Sciatic nerve (tissue), 2 donors: Measurements from ENCODE around the gene AANAT. TPM values are rescaled to one million over a fixed set of nuclear protein-coding genes. Genes with fewer than 3 reads are reported as not detected.

ENCODE experiments used
- ATAC-seq: fragments of 200-7000 bp; cut with Tn5 transposase; one replicate; pipeline ENCODE4 v1.9.1; 2020; ENCODE audit warnings: mild to moderate bottlenecking, moderate library complexity
- DNase-seq: peaks from one replicate; pipeline ENCODE4 v3.0.0-alpha.2; 2020; ENCODE audit warnings: low spot score
- intact Hi-C: fragments of 100-400 bp; cut with DNase I; formaldehyde crosslinking; loops from one replicate; pipeline ENCODE4 v1.14.2; 2022
- total RNA-seq: library from RNA; stranded (reverse); fragmentation: NEBNext Ultra II Directional; extraction: Animal tissue kit (Norgen Biotek cat#: 25700); gene quantifications from one replicate; pipeline ENCODE4 v1.2.1, GENCODE V29; 2021
- donor health status: DM: no; HTN: no; CAD: no.
- donor health status: DM: no; HTN: no; CAD: no.

AANAT gene
- total RNA-seq, 1 donor from 2014 or later, result not detected

DNA sequence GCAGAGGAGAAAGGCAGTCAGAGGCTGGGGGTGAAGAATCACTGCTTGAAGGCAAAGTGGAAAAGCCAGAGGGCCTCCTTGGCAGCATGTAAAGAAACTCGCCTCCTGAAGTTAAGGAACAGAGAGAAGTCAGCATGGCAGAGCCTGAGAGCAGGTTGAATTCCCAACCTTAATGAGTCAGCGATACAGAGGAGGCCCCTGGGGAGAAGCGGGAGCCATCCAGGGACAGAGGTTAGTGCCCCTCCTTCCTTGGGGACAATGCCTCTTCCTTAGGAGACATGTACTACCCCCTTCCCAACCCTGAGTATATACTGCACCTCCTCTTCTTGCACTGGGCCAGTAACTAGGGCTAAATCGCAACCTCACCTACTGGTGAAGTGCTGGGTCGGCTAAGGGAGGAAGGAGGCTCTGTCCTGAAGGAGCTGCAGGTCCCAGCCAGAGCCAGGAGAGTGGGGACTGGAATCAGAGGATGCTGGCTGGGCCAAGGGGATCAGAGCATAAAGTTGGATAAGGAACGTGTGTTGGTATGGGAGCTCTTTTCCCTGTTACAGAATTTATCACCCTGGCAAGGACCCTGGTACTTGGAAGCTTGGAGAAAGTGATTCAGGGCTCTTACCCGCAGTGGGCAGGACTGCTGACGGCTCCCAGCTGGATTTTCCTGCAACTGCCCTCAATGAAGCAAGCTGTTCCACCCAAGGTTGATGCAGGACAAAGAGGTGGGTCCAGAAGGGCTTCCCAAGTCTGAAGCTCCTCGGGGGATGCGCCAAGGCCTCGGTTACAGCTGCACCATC lies 5.4 kb upstream of the AANAT start:
- ATAC-seq (no peak), DNase-seq (no peak)
- intact Hi-C loops, result no loop called here

DNA sequence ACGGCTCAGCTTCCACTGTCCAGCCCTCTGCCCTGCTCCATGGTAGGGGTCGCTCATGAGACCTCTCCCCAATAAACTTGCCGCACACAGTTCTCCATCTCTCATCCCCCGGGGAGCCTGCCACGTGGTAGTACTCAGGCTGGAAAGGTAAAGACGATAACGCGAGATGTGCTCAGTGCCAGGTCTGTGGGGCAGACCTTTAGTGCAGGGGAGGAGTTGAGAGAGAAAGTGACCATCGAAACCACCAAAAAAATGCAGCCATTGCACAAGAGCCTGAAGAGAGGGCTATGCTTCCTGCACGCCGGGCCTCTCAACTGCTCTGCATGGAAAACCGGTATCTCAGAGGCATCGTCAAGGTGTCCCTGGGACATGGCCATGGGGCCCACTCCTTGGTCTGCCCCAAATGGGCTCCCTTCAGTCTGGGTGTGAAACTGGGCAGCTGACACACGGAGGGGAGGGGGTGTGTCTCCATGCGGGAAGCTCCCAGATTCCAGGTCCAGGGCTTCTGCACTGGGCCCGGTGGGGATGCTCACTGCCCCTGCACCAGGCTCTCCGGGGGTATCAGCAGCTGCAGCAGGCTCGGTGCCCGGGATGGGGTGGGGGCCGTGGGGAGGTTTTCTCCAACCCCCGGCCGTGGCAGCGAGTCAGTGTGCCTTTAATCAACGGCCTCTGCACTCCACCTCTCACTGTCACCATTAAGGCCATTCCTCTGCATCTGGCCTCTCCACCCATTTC lies 4.7 kb upstream of the AANAT start:
- intact Hi-C loops, result no loop called here
- ATAC-seq (no peak), DNase-seq (no peak)

DNA sequence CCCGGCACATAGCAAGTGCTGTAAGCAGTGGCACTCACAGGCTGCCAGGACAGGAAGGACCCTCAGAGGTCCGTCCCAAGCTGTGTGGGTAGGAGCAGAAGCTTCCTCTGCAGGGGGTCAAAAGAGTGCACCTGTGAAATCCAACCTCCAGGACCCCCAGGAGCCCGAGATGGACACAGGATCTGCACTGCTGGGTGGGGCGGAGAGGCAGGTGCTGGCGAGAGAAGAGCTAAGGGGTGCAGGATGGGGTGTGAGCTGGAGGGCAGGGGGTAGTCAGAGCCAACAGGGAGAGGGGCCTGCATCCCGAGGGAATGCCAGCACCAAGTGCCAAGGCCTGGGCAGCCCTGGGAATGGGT lies 650 bp upstream of the AANAT start:
- no peak for ATAC-seq
- no peak for DNase-seq
- intact Hi-C loops, result loop anchor here (5.0 kb wide), 1 partner anchor 41 kb away; no protein-coding TSS in a partner anchor

DNA sequence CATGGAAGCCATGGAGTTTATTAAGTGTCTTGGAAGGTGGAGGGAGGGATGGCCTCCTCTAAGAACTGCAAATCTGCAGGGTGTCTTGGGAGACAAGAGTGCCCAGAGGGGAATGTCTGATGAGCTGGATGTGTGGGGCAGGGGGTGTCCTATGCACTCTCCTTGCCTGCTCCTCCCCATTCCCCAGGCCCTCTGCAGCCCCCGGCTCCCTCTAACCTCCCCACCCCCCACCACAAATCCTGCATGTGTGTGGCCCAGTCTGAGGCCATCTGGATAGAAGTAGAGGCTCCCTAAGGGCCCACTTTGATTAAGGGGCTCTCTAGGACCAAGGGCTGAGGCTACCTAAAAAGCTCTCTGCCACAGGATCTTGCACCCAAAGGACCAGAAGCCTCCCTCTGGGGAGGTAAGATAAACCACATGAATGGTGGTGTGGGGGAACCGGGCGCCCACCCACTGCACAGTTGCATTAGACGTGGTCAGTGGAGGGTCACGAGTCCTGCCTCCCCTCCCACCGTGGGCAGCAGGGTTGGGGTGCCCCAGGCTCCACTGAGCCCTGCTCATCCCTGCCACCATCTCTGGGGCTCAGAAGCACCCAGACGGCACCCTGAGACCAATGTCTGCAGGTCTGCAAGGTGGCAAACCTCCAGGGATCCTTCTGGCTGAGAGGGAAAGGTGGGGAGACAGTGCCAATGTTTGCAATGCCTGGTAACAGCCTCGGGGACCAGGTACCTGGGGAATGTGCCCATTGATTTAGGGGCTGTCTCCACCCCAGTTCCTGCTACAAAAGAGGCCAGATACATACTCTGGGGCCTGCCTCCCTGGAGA lies 618 bp downstream of the AANAT start:
- ATAC-seq, result no peak
- DNase-seq, result no peak
- intact Hi-C loops, result loop anchor here (5.0 kb wide), 1 partner anchor 39 kb away; no protein-coding TSS in a partner anchor

DNA sequence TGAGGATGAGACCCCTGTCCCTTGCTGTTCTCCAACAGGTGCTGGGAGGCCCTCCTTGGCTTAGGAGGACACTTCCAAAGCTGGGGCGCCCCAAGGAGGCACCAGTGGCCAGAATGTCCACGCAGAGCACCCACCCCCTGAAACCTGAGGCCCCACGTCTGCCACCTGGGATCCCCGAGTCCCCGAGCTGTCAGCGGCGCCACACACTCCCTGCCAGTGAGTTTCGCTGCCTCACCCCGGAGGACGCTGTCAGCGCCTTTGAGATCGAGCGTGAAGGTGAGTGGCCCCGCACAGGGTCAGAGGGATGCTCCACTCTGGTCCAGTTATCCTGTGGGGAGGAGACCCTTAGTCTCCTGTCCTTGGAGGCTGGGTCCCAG lies 1.2 kb downstream of the AANAT start:
- DNase-seq (no peak), ATAC-seq (no peak)
- intact Hi-C loops, result loop anchor here (5.0 kb wide), 1 partner anchor 39 kb away; no protein-coding TSS in a partner anchor

DNA sequence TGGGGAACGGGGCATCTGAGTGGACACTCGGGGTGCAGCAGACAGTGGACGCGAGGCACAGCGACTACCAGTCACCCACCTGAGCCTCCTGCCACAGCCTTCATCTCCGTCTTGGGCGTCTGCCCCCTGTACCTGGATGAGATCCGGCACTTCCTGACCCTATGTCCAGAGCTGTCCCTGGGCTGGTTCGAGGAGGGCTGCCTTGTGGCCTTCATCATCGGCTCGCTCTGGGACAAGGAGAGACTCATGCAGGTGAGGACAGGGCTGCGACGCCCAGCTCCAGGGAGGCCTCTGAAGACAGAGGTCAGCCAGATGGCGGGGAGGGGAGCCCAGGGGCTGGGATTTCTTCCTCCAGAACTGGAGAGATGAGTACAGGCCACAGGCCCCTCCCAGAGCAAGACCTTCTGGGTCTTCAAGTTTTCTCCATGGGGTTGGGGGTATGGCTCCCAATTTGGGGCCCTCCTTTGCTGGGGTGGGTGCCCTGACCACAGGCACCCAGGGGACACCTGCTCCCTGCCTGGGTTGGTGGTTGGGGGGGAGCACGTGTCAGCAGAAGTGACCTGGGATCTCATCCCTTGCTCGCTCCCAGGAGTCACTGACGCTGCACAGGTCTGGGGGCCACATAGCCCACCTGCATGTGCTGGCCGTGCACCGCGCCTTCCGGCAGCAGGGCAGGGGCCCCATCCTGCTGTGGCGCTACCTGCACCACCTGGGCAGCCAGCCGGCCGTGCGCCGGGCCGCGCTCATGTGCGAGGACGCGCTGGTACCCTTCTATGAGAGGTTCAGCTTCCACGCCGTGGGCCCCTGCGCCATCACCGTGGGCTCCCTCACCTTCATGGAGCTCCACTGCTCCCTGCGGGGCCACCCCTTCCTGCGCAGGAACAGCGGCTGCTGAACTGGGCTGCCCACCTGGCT lies 1.9 kb downstream of the AANAT start:
- intact Hi-C loops, result loop anchor here (5.0 kb wide), 1 partner anchor 38 kb away; no protein-coding TSS in a partner anchor
- DNase-seq (no peak), ATAC-seq (no peak)

DNA sequence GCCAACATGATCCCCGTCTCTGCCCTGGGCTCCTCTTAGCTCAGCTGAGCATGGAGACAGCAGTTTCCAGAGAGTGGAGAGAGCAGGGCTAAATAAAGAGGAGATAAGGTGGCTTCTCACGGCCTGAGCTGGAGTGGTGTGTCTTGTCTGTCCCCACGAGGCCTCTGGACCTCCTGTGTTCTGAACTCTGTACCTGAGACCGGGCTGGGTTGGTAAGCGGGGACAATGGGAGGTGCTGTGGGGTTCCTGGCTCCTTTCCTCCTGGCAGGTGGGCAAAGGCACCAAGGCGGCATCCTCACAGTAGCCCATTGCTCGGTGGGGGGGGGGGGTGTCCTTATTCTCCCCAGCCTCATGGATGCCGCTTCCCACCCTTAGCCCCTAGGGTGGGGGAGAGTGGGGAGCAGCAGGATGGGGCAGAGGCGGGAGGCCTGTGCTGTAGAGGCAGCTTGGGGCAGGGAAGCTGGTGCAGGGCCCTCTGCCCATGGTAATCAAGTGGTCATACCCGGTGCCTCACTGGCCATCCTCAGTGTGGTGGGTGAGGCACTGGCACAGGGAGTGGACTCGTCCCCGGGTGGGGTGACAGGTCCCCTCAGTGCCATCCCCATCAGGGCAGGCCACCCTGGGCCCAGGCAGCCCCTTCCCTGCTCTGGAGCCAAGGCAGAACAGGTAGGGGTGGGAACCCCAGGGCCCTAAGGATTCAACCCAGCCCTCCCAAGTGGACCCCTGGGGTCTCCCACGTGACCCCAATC lies 2.8 kb downstream of the AANAT start:
- intact Hi-C loops, result loop anchor here (5.0 kb wide), 1 partner anchor 37 kb away; no protein-coding TSS in a partner anchor
- ATAC-seq (no peak), DNase-seq (no peak)

DNA sequence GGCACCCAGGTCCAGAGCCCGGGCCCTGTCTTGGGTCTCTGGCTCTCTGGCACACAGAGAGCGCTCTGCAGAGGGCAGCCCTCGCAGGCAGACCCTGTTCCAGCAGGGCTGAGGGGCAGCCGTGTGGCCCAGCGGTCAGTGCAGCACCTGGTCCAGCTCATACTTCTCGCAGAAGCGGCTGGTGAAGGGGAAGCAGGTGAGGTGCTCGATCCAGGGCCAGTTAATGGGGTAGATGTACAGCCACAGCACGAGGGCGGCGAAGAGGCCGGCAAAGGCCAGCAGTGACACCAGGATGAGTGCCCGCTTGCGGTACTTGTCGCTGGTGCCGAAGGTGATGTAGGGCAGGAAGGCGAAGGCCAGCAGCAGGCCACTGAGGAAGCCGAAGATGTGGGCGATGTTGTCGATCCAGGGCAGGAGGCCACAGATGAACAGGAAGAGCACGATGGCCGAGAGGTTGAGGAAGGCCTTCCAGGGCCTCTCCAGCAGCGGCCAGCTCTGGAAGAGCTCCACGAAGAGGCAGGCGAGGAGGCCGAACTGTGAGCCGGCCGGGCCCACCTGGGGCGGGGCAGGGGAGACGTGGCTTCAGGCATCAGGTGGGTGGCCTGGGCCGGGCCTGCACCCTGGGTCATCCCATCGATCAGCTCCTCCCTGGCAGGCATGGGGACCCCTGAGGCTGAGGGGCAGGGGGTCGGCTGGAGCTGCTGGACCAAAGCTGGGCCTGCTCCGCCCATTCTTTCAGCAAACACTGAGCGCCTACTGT lies 4.3 kb downstream of the AANAT start:
- DNase-seq, result no peak
- no peak for ATAC-seq
- intact Hi-C loops, result no loop called here

DNA sequence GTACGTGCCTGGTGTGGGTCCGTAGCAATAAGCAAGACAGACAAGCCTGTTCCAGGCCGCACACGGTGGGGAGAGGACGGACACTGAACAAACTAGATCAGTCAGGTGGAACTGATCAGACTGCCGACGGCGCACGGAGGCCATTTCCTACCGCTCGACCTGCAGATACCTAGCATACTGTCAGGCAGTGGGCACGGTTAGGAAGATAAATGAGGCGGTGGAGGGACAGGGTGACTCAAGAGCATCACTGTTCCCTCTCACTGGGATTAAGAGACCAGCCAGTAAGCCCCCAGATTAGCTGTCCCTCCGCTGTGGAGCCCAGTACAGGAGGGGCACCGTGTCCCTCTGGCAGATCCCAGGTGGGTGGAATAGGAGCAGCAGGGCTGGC lies 4.8 kb downstream of the AANAT start:
- ATAC-seq (no peak), DNase-seq (no peak)
- intact Hi-C loops, result no loop called here

DNA sequence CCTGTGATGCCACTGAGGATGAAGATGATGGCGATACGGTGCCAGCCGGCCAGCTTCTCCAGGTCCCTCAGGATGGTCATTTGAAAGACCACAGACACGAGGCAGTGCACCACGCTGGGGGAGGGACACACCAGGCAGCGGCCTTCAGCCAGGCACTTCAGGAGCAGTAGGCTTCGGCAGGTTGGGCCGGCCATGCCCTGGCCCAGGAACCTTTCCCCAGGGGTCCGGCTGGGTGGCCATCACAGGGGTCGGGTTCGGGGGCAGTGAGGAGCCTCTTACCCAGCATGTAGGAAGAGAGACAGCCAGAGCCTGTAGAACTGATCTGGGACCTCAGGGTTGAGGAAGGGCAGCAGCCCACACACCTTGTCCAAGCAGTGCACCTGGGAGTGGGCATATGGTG lies 5.3 kb downstream of the AANAT start:
- no peak for DNase-seq
- ATAC-seq, result no peak
- intact Hi-C loops, result no loop called here

DNA sequence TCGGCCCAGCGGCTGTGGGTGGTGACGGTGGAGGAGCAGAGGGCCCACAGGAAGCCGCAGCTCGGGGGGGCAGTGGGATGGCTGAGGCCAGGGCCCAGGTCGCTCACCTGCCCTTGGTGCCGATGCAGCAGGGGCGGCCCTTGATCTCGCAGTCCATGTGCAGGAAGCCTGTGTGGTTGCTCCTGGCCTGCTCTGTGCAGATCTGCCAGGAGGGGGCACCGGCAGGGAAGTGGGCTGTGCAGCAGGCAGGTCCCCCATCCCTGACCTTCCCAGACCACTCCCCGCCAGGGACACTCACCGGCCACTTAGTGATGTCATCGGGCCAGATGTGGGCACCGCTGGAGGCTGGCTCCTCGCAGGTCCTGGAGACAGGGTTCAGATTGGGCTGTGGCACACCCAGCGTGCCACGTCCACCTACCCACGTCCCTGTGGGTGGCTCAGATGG lies 6.2 kb downstream of the AANAT start:
- intact Hi-C loops, result no loop called here
- ATAC-seq (no peak), DNase-seq (no peak)

DNA sequence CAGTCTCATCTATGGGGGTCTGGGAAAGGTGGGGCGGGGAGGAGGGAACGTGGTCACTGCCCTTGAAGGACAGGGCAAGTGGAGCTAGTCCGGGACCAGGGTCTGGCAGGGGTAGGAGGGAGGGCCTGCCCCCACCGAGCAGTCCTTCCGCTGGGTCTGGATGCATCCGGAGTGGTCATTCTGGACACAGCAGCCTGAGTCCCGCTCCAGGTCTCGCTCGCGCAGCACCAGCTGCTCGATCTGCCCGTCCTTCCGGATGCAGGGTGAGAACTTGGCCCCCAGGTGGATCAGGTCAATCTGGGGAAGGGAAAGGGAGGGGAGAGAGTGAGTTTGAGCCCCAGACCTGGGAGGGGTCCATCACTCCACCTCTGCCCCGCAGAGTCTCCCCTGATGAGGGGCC lies 6.8 kb downstream of the AANAT start:
- no peak for ATAC-seq
- intact Hi-C loops, result no loop called here
- DNase-seq, result no peak

DNA sequence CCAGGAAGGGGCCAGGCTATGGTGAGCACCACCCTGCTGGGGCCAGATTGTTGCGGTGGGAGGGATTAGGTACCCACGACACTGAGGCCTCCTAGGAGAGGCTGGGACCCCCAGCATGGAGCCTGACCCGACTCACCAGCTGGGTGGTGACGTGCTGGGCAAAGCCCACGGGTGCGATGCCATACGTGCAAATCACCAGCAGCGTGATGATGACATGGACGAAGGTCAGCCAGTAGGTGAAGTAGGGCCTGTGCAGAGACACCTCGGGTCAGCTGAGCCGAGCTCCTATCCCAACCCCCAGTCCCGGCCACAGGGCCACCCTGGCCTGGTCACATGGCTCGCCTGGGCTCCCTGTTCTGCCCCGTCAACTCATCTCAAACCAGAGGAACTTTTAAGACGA lies 7.5 kb downstream of the AANAT start:
- intact Hi-C loops, result no loop called here
- DNase-seq, result no peak
- ATAC-seq, result no peak

DNA sequence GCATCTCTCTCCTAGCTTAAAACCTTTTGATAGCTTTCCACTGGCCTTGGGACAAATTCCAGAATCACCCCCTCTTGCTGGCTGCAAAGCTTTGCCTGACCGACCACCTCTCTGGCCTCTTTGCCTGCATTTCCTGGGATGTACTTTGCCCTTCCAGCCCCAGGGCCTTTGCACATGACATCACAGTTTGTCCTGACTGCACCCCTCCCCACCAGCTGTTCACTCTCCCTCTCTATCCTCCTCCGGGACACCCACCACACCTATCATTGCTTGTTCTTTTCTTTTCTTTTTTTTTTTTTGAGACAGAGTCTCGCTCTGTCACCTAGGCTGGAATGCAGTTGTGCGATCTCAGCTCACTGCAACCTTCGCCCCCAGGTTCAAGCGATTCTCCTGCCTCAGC lies 7.9 kb downstream of the AANAT start:
- intact Hi-C loops, result no loop called here
- DNase-seq (no peak), ATAC-seq (no peak)

DNA sequence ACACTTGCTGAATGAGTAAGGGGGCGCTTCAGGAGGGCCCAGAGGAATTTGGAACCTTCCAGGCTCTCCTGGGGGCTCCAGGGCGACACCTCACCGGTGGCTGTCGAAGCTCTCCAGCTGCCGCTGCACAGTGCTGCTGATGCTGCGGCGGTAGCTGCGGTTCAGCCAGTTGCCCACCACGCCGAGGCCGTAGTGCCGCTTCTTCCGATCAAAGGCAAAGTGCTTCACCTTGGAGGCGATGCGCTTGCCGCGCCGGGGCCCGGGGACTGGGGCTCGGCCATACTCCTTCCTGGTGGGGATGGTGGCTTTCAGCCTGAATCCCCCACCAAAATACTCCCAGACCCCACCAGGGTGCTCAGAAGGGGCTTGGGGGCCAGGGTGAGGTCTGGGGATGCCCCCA lies 9.3 kb downstream of the AANAT start:
- no peak for DNase-seq
- ATAC-seq, result no peak
- intact Hi-C loops, result no loop called here

DNA sequence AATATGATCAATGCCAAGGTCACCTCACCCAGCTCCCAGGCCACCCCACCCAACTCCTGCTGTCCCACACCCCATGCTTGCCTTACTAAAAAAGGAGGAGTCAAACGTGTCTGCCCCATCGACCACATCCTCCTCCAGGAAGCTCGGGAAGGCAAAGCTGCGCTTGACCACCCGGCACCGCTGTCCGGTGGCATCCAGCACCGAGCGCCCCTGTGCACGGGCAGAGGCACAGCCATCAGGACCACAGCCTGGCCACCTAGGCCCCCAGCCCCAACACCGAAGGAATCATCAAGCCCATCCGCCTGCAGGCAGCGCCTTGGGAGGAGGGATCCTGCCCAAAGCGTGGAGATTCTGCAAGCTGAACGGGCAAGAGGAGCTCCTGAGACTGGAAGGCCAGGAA lies 10.2 kb downstream of the AANAT start:
- intact Hi-C loops, result no loop called here
- DNase-seq, result no peak
- no peak for ATAC-seq

DNA sequence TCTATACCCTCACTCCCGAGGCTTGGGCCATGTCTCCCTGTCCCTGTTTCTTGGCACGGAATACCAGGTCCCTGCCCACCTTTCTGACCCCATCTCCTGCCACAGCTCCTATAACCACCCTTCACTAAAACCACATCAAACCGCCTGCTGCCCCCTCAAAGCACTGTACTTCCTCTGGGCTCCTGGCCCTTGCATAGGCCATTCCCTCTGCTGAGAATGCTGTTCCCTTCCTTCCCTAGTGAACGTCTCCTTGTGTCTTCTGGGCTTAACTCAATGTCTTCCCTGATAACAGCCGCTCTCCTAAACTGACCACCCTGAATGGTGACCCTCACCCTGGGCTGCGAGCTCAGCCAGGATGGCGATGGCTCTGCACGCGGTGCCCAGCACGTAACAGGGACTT lies 10.7 kb downstream of the AANAT start:
- intact Hi-C loops, result no loop called here
- DNase-seq, result no peak

More for the DNA sequence above, 10.7 kb downstream of the AANAT start:
- ATAC-seq, result no peak
